Activated CD8-positive, alpha-beta memory T cell treated with anti-CD3 and anti-CD28 coated beads for 4 hours (primary cell): ENCODE measurements around the gene COL16A1.

ENCODE experiments used
- DNase-seq, 2 donors: peaks; one replicate each; pipeline ENCODE4 v3.0.0-alpha.2; 2020; ENCODE audit warnings: low read depth in 2 of 2

Gene COL16A1

DNA sequence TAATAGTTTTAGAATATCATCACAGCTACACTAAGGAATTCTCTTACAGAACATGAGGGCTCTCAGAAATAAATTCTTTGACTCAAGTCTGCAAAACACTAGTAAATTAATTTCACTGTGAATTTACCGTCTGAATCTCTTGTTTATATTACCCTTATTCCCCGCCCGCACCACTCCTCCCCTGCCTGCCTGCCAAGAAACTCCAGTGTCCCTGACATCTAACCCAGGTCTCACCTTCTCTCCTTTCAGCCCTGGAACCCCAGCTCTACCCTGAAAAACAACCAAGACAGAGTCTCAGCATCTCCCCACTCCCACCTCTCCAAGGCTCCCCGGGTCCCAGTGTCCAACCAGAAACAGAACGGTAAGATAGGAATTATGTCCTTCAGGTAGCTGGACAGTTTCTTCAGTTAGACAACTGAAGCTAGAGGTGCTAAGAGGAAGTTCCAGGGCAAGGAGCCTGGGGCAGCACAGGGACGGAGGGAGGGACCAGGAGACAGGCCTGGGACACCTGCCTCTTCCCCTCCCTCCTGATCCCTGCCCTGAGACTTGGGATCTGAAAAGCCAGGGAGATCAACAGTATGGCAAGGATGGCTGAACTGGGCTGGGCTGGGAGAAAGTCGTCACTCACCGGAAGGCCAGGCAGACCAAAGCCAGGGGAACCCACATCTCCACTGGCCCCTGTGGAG is 15.4 kb downstream of the COL16A1 start:
- no peak for DNase-seq

DNA sequence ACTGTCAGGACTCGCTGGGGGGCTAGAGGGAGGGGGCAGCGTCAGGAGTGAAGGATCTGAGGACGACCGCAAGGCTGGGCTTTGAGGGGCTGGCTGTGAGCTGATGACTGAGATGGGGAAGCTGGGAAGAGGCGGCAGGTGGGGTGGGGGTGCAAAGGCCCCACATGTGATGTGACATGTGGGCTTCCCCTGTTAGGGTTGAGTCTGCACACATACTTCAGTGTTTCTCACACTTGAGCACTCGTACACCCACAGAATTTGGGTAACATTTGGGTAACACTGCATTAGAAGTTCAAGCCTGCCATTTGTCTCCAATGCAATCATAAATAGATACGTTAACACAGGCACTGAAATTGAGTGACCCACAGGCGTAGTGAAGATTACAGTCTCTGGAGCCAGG is 16.2 kb downstream of the COL16A1 start:
- DNase-seq: no peak

DNA sequence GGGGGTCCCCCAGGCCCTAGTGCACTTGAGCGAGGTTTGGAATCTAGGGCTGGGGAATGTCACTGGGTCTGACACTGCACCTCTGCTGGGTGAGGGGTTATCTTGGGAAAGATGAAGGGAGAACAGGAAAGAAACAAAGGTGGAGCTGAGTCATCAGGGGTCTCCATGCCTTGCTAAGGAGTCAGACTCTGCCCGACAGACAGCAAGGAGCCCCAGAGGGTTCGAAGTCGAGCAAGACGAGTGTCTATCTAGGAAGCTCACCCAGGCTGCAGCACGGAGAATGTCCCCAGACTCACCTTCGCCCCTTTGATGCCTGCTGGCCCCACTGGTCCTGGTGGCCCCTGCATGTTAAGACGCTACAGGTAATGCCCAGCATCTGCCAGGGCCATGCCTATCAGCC is 18.0 kb downstream of the COL16A1 start:
- no peak for DNase-seq

DNA sequence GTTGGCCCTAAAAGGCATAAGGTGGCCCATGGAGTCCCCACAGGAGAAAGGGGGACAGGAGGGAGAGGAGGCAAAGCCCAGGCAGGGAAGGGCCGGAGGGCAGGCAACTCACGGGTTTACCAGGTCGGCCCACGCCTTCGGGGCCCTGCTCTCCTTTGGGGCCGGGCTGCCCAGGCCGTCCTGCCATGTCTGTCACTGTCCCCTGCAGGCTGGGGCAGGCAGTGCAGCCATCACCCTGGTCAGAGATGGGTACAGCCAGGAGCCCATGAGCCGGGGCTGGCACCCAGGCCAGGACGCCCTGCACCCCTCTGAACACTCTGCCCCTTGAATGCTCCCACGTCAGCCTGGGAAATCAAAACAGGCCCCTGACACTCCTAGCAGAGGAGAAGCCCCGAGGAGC is 19.8 kb downstream of the COL16A1 start:
- no peak for DNase-seq

DNA sequence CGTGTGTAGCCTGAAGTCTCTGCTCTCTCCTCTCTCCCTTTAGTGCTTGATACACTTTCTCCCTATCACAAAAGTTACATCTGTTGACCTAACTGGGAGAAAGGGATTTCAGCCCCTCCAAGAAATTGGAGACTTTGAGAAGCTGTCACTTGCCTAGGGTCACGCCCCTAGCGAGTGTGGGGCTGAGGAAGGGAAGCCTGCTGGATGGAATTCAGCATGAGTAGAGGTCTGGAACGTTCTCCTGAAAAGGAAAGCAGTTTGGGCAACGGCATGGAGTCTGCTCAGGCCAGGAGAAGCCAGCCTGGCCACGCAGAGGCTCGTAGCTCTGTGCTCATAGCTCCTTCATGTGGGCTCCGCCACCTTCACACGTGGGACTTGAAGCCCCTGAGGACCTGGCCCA is 22.4 kb downstream of the COL16A1 start:
- no peak for DNase-seq

DNA sequence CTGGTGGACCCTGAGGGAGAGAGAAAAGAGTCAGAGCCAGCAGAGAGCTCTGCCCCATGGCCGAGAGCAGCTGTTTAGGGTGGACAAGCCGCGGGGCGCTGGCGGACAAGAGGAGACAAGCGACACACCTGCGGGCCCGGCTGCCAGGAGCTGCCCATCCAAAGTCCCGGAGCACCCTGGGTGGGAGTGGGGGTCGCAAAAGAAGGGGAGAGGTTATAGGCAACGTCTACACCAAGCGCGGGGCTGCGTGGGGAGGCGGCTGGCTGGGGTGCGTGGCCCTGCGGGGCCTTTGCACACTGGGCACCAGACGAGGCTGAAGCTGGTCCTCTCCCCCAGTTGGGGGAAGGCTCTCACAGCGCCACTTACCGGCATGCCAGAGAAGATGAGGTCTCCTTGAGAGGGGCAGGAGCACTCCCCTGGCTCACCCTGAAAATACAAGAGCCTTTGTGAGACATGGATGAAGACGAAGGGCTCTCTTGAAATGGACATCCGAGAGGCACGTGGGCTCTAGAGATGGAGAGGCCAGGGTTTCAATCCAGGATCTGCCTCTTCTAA is 24.1 kb downstream of the COL16A1 start:
- DNase-seq: no peak

DNA sequence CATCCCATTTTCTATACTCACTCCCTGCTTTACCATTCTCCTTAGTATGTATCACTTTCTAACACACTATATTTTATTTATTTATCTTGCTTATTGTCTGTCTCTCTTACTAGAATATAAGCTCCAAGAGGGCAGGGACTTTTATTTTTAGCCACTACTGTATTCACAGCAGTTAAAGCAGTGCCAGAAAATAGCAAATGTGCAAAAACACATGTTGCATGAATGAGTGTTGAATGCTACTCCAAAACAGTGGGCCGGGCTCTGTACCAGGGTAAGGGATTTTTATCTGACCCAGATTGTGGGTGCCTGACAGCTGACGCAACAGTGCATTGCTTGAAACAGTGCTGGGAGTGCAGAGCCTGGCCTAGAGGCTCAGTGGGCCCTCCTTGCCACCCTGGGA is 24.7 kb downstream of the COL16A1 start:
- DNase-seq: no peak

DNA sequence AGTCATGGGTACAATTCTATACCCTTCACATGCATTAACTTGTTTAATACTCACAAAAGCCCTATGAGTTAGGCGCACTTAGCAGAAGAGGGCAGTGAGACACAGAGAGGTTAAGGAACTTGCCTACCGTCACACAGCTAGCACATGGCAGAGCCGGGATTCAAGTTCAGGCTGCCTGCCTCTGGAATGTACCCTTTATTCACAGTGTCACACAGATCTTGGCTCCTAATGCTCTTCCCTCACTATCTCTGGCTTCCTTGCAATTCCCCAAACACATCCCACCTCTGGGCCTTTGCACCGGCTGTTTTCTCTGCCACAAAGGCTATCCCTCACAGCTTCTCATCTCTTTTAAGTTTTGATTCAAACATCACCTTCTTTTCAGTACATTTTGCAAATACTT is 25.1 kb downstream of the COL16A1 start:
- DNase-seq: no peak

DNA sequence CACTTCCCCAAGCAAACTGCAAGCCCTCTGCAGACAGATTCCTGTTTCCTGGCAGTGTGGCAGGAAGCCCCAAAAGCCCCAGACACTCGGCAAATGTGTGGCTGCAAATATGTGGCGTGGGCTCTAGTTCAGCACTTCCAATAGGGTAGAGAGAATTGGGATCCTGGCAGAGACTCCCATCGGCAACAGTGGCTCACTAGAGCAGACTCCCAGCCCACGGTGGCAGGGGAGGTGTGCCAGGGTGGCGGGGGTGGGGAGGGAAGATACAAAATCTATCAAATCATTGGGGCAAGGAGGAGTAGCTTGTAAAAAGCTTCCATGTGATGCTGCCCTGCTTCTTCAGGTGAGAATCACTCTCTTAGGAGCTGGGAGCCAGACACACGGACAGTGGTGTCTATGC is 25.9 kb downstream of the COL16A1 start:
- no peak for DNase-seq

DNA sequence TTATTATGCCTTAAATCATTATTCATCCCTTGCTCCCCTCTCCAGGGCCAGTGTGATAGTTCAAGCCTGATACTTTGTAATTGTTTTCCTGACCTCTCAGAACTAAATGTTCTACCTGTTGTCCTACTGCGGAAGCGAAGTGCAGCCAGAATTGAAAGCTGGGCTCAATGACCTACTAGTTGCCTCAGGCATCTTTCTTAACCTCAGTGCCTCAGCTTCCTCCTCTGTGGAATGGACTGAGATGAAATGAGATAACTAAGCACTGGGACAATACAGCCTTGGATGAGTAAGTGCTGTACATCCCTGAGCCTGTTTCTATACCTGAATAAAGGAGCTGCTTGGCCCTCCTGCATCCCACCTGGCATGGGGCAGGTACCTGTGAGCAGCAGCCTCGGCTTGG is 26.4 kb downstream of the COL16A1 start:
- DNase-seq: no peak

DNA sequence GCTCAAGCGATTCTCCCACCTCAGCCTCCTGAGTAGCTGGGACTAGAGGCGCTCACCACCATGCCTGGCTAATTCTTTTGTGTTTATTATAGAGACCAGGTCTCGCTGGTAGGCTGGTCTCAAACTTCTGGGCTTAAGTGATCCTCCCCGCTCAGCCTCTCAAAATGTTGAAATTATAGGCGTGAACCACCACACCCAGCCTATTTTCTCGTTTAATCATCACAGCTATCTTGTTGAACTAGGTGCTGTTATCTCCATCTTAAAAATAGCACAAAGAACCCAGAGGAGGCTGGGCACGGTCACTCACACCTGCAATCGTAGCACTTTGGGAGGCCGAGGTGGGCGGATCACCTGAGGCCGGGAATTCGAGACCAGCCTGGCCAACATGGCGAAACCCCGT is 28.1 kb downstream of the COL16A1 start:
- DNase-seq: no peak

DNA sequence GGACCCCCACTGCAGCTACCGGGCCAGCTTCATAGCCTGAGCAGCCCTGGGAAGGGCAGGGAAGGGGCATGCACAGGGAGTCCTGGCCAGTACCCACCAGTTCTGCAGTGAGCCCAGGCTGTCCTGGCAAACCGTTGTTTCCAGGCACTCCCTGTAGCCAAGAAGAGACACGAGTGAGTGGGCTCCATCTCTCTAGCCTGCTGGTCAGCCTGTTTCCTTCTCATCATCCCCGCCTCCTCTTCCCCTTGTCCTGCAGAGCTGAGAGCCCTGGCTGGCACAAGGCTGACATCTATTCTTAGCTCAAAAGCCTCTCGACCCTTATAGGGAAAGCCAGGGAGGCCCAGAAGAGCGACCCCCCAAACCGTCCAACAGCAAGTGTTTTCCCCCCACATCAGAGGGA is 28.7 kb downstream of the COL16A1 start:
- no peak for DNase-seq

DNA sequence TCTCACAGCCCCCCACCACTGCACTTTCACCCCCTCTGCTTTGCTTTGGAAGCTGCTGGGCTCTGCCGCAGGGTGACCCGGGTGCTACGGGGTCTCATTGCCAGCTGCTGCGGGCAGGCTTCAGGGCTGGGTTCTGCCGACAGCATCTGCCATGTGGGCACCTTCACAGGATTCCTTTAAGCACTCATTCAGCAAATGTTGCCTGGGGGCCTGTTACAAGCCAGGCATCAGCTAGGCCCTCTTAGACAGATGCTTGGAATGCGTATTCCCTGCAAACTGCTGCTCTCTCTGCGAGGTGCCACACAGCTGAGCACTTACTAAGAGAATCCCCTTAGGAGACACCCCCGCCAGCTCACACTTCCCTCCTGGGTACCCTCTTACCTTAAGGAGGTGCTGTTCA is 29.2 kb downstream of the COL16A1 start:
- no peak for DNase-seq

DNA sequence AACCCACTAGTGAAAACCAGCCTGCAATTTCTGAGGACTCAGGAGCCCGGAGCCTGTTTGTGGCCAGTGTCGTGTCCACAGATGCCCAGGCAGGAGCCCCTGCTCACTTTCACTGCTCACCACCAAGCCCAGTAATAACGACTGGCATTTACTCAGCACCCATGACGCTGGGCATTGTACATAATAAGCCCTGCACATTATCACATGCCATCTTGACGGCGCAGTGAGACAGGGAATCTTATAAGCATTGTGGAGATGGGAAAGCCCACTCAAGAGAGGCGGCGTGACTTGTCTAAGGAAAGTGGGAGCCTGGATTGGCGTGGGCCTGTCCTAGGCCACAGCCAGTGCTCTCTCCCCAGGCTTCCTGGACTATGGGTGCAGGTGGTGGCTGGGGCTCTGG is 30.4 kb downstream of the COL16A1 start:
- DNase-seq: no peak

DNA sequence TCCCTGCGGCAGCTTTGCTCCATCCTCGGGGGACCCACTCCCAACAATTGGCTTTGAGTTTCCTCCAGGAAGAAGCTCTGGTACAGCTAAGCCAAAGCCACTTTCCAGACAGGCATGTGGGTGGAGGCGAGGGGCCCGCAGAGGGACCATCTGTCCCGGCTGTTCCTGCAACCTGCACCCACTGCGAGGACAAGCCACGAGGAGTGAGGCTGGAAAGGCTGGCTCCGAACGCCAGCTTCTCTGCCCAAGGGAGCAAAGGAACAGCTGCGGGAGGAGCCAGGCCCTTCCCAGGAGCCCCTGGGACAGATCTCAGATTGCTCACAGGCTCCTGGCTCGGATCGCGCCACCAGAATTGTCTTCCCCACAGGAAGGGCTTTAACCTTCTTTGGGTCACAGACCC is 30.8 kb downstream of the COL16A1 start:
- DNase-seq: no peak

DNA sequence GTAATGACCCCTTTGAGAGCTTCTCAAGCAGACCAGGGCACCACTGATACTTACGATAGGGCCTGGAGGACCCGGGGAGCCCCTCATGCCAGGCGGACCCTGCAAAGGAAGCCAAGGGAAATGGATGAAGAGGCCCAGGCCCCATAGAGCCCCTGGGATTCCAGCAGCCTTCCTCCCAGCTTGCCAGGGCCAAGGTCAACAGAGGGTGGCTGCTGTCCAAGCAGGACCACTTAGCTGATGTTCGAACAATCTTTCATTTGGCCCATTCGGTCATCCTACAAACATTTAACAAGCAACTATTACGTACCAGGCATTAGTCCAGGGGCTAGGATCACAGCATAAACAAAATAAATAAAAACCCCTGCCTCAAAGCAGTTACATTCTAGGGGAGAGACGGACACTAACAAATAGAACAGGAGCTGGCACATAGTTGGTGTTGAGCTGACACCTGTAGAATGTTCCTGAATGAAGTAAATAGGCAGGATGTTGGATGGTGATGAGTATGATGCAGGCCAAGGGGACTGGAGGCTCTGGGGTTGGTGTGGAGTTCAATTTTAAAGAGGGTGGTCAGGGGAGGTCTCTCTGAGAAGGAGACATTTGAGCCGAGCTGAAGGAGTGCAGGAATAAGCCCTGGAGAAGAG is 32.1 kb downstream of the COL16A1 start:
- no peak for DNase-seq

DNA sequence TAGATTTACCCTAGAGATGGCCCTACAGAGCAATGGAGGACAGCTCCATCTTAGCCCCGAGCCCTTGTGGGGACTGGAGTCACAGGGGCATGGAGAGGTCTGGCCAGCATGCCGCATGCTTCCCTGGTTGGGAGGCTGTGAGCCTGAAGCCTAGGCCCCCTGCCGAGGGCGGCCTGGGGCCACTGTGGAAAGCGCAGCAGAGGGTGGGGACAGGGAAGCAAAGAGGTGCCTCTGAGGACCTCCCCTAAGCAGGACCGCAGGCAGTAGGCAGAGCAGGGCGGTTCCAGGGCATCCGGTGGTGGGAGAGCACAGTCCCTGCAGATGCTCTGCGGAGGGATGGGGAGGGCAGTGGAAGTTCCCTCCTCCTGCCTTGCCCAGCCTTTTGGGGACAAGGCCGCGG is 32.7 kb downstream of the COL16A1 start:
- DNase-seq: no peak

DNA sequence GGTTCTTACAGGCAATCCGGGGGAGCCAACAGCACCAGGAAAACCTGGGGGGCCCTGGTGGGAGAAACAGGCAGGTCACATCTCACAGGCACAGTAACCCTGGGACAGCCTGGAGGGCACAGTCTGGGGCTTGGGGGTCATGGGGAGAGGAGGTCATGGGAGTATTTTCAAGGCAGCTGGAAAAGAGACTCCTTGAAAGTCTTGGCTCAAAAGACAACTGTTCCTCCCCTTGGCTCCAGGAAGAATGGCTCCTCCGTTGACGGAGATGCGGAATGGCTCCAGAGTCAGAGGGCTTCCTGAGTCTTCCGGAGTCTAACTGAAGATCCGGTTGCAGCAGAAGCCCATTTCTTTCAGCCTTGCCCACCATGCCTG is 33.2 kb downstream of the COL16A1 start:
- no peak for DNase-seq

DNA sequence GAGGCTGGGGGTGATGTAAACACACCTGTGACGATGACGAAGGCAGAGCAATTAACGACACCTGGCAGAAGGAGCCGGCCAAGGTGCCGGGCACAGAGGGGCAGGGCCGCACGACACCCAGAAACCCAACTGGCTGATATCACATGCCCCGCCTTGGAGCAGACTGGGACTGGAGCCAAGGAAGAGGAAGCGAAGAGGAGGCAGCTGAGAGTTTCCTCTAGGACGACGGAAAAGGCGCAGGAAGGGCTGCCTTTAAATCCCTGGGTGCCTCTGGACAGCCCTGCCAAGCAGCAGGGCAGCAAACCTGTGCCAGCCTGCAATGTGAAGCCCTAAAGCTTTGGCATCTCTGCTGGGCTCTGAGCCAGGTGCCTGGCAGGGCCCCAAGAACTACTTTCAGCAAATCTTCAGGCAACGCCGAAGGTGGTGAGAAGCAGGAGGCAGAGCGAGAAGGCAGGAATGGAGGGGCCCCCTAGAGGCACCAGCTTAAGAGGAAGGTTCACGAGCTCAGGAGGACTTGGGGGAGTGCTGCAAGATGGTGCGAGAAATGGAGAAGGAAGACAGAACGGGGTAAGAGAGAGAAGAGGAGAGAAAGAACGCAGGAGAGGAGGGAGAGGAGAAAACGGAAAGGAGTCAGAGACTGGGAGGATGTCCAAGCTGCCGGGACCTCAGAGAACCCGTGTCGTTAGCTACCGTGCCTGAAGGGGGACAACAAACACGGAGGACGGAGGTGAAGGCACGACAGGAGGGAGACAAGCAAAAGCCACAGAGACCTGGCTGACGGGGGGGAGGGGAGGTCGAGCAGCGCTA is 33.8 kb downstream of the COL16A1 start:
- no peak for DNase-seq

DNA sequence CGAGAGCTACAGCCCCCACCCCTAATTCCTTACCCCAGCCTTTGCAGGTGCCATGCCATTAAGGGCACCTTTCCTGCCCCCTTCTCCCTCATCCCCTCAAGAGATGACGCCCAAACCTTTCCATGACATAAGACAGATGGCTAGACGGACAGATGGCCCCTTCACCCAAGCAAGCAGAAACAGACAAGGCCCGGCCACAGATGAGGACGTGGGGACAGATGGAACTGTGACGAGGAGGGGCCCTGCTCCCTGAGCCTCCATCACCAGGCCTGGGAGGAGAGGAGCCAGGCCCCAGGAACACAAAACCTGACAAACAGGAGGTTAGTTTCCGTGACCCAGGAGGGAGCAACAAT is 34.4 kb downstream of the COL16A1 start:
- no peak for DNase-seq

DNA sequence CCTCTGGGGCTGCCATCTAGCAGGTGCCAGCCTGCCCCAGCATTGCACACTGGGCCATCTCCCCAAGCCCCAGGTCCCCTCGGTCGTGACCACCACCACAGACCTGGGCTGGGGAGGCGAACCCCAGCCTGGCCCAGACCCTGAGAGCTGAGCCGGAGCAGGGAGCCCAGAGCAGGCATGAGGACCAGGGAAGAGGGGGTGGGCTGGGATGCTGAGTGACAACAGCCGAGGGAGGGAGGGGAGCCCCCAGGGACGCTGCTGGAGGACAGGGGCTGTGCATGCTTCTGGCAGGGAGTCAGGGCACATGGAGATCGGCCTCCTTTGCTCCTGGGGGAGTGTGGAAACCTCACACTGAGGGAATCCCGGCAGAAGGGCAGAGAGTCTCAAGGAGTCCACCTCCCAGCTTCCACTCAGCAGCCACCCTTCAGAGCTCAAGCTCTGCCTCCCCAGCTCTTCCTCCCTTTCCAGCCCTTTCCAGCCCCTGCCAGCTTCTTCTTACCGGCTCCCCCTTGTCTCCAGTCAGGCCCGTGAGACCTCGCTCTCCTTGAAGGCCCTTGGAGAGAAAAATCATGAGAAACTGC is 35.4 kb downstream of the COL16A1 start:
- no peak for DNase-seq

DNA sequence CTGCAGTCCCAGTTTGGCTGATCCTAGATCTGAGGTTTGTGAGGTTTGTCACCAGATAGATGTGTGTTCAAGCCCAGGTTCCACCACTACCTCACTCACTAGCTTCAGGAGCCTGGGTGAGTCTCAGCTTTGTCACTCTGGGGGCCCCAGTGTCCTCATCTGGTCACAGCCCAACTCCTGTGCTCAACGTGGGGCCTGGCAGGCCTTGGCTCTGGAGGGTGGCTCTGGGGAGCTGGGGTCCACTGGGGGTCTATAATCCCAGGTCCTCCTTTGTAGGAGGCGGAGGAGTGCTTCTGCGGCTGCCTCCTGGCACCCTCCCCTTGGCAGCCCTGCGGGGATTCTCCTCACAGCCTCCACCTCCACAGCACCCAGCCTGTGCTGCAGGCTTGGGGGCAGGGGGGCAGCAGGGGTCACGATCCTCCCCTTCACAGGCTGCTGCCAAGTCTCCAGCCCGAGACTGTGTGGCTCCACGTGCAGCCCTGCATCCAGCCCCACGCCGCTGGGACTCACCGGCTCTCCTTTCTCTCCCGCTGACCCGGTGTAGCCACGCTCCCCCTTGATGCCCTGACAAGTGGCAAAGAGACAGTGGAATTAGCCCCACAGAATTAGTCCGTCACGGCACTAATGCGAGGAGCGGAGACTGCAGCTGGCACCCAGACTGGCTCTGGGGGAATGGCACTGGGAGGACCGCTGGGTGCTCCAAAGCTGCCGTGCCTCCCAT is 36.6 kb downstream of the COL16A1 start:
- DNase-seq: no peak
